Chondrocyte (in vitro differentiated cells): ENCODE results near the gene NDUFS3. TPM values are rescaled to one million over a fixed set of nuclear protein-coding genes. Genes with fewer than 3 reads are reported as not detected.

Experiments
- DNase-seq: peaks from one replicate; pipeline ENCODE4 v3.0.0; 2021; ENCODE audit warnings: mixed read lengths, low spot score
- H3K27ac Mint-ChIP-seq: one replicate; pipeline ENCODE4 v1.8.0; 2021; ENCODE audit warnings: mild to moderate bottlenecking, moderate library complexity, mixed read lengths; ENCODE audit not compliant: unreplicated experiment
- H3K27me3 Mint-ChIP-seq: 2 replicates; pipeline ENCODE4 v1.8.0; 2021; ENCODE audit warnings: low read depth, mixed read lengths
- H3K36me3 Mint-ChIP-seq: 2 replicates; pipeline ENCODE4 v1.8.0; 2021; ENCODE audit warnings: low read depth, mixed read lengths
- H3K4me1 Mint-ChIP-seq: 2 replicates; pipeline ENCODE4 v1.8.0; 2021; ENCODE audit warnings: low read depth, mild to moderate bottlenecking, mixed read lengths
- H3K4me3 Mint-ChIP-seq: one replicate; pipeline ENCODE4 v1.8.0; 2021; ENCODE audit warnings: mild to moderate bottlenecking, moderate library complexity, mixed read lengths; ENCODE audit not compliant: unreplicated experiment
- H3K9me3 Mint-ChIP-seq: 2 replicates; pipeline ENCODE4 v1.8.0; 2021; ENCODE audit warnings: low read depth, mixed read lengths
- total RNA-seq: library from RNA; stranded (reverse); gene quantifications from 3 replicates; pipeline ENCODE4 v1.2.1, GENCODE V29; 2021
- TF ChIP-seq, protein P1 (sequence below): fragments of 200-600 bp; sonication (generic); IDR thresholded peaks from 2 replicates; pipeline ENCODE4 v1.5.0; 2021; ENCODE audit warnings: antibody characterized with exemption, mild to moderate bottlenecking, moderate library complexity

NDUFS3 gene
- total RNA-seq, 1 donor from 2014 or later: 70.3 TPM

DNA sequence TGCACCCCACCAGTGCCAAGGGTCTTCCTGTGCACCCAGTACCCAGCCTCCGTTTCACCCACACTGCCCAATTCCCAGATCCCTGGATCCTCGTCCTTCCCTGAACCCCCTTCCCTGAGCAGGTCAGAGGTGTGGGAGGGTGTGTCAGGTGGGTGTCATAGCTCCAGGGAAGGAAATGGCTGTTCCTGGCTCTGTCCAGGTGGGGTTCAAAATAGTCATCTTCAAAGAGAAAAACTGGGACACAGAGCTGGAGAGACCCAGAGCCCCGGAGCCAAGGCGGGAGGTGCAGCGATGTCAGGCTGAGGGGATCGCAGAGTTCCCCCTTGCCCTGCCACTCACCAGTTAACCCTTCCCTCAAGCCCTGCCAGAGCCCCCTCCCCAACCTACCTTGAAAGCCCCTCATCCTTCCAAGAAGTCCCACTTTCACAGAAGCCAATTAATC lies 14.6 kb downstream of the NDUFS3 start:
- Mint-ChIP-seq H3K27me3 (peaks cover 35% of the 10 kb centered on the region), H3K4me1 (peaks cover 8% of the 10 kb centered on the region), H3K36me3 (peaks cover 2% of the 10 kb centered on the region), H3K27ac (no peak overlapping the region), H3K9me3 (no peaks in the 10 kb centered on the region), H3K4me3 (peak overlapping the region; percentile 33)
- TF ChIP-seq, protein P1, sequence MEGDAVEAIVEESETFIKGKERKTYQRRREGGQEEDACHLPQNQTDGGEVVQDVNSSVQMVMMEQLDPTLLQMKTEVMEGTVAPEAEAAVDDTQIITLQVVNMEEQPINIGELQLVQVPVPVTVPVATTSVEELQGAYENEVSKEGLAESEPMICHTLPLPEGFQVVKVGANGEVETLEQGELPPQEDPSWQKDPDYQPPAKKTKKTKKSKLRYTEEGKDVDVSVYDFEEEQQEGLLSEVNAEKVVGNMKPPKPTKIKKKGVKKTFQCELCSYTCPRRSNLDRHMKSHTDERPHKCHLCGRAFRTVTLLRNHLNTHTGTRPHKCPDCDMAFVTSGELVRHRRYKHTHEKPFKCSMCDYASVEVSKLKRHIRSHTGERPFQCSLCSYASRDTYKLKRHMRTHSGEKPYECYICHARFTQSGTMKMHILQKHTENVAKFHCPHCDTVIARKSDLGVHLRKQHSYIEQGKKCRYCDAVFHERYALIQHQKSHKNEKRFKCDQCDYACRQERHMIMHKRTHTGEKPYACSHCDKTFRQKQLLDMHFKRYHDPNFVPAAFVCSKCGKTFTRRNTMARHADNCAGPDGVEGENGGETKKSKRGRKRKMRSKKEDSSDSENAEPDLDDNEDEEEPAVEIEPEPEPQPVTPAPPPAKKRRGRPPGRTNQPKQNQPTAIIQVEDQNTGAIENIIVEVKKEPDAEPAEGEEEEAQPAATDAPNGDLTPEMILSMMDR: no peak
- DNase-seq: no peak

DNA sequence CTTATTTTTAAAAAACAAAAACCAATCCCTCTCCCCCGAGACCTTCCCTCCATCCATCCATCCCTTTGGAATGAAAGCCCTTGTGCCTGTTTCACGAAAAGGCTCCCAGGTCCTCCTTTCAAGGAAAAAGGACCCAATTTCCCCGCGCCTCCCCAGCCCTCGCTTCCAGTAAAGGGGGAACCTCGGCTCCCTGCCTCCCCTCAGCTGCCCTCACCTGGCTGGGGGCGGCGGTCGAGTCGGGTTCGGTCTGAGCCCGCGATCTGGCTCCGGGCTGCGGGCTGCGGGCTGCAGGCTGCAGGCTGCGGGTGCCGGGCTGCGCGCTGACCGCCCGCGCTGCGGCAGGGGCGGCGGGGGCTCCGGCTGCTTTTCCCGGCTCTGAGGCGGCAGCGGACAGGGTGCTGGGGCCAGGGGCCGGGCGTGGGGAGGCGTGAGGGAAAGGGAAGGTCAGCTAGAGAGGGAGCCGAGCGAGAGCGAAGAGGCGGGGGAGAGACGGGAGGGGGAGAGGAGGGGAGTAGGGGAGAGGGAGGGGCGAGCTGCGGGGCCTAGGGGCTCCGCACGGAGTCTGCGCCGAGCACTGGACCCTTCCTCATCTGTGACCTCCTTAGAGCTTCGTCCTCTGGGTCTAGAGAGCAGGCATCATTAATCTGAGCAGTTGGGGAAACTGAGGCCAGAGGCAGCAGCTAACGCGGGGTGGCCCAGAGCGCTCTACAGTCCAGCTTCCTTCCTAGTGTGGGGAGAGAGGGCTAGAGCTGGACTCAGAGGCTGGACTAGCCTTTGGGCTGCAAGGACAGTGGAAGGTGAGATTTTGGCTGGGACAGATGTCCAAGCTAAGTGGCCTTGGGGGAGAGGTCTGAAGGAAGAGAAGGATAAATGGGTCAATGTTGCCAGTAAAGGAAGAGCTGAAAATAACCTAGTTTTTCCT lies 15.3 kb downstream of the NDUFS3 start, which contains the start of gene C1QTNF4:
C1QTNF4 (minus strand) TSS at position 478 of the 922 bp plus-strand sequence. CDS start 3,601 bp downstream, outside the sequence.
- peaks cover 35% of the 10 kb centered on the region for H3K27me3 Mint-ChIP-seq
- H3K27ac Mint-ChIP-seq: no peak within 1 kb of the TSS
- H3K4me3 Mint-ChIP-seq: peak within 1 kb of the TSS; percentile 33
- peaks cover 2% of the 10 kb centered on the region for H3K36me3 Mint-ChIP-seq
- TF ChIP-seq, protein P1: no peak
- peaks cover 8% of the 10 kb centered on the region for H3K4me1 Mint-ChIP-seq
- no peak for DNase-seq
- H3K9me3 Mint-ChIP-seq: no peaks in the 10 kb centered on the region

DNA sequence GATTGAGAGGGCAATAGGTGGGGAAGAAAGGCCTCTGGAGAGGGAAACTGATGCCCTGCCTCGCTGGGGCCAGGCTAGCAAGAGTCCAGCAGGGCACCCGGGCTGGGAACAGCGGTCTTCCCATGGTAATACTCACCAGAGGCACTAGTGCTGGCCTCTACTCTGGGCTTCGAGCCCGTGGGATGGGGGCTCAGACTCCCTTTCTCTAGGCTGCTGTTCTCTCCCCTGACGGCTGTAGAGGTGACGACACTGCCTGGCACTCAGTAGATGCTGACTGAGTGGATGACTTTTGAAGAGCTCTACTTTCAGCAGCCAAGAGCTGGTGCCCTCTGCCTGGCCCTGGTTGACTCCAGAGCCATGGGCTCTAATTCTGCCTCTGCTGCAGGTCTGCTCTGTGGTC lies 16.2 kb downstream of the NDUFS3 start:
- DNase-seq: no peak
- H3K36me3 Mint-ChIP-seq: peaks cover 2% of the 10 kb centered on the region
- H3K27me3 Mint-ChIP-seq: peaks cover 35% of the 10 kb centered on the region
- no peak overlapping the region for H3K4me3 Mint-ChIP-seq
- H3K27ac Mint-ChIP-seq: no peak overlapping the region
- no peaks in the 10 kb centered on the region for H3K9me3 Mint-ChIP-seq
- H3K4me1 Mint-ChIP-seq: peaks cover 8% of the 10 kb centered on the region
- TF ChIP-seq, protein P1: no peak

DNA sequence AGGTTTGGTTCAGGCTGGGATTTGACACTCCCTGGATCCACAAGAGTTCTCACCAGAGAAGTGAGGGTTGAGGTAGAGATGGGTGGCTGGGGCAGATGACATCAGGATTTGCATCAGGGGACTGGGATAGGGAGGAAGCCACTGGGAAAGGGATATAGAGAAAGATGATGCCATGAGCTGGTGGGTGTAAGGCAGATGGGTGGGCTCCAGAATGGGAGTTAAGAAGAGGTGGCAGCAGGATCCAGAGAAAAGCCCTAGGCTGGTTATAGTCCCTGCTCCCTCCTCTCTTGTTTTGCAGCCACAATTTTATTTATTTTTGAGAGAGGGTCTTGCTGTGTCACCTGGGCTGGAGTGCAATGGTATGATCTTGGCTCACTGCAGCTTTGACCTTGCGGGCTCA lies 17.1 kb downstream of the NDUFS3 start:
- Mint-ChIP-seq H3K4me1 (peaks cover 8% of the 10 kb centered on the region), H3K36me3 (peaks cover 2% of the 10 kb centered on the region), H3K27ac (no peak overlapping the region), H3K9me3 (no peaks in the 10 kb centered on the region), H3K27me3 (peaks cover 35% of the 10 kb centered on the region), H3K4me3 (no peak overlapping the region)
- DNase-seq: no peak
- TF ChIP-seq, protein P1: no peak

DNA sequence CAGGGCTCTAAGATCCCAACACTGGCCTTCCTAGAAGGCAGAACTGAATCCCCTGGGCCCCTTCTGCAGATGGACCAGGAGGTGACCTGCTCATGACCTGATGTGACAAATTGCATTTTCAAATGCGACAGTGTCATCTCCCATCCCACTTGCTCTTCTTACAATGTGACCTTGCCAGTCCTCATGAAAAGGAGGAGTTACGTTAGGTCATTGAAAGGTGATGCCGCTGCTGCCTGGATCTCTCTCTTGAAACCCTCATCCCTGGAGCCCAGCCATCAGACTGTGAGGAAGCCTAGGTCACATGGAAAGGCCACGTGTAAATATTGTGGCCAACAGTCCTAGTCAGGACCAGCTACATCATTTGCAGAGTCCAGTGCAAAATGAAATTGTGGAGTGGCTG lies 21.0 kb downstream of the NDUFS3 start:
- Mint-ChIP-seq H3K27ac (no peak overlapping the region), H3K4me3 (no peak overlapping the region), H3K9me3 (no peaks in the 10 kb centered on the region), H3K36me3 (peaks cover 2% of the 10 kb centered on the region), H3K4me1 (no peaks in the 10 kb centered on the region), H3K27me3 (peaks cover 9% of the 10 kb centered on the region)
- TF ChIP-seq, protein P1: no peak
- no peak for DNase-seq
